Transverse colon (tissue), 3 donors: Measurements from ENCODE around the gene DSCAM.

ENCODE experiments used
- EP300 ChIP-seq: sonication (generic); formaldehyde crosslinking; IDR thresholded peaks from one replicate; pipeline ENCODE4 v1.6.1; 2017; ENCODE audit warnings: antibody characterized with exemption, low read depth
- POLR2A ChIP-seq: fragments of 450-650 bp; IDR thresholded peaks from one replicate; pipeline ENCODE4 v1.6.1; 2016; ENCODE audit warnings: antibody characterized with exemption, mild to moderate bottlenecking, moderate library complexity
- TF ChIP-seq, protein P1 (sequence below), 5 experiments: fragments of 200-600 bp in 3 of 5; fragments of 450-650 bp in 2 of 5; sonication (generic) in 3 of 5; IDR thresholded peaks; 1 replicate in 2 of 5; 2 replicates in 3 of 5; pipeline ENCODE4 v1.5.1; 2016 to 2017; ENCODE audit warnings: antibody characterized with exemption in 5 of 5, inconsistent platforms in 3 of 5, mild to moderate bottlenecking in 2 of 5, moderate library complexity in 1 of 5

DNA sequence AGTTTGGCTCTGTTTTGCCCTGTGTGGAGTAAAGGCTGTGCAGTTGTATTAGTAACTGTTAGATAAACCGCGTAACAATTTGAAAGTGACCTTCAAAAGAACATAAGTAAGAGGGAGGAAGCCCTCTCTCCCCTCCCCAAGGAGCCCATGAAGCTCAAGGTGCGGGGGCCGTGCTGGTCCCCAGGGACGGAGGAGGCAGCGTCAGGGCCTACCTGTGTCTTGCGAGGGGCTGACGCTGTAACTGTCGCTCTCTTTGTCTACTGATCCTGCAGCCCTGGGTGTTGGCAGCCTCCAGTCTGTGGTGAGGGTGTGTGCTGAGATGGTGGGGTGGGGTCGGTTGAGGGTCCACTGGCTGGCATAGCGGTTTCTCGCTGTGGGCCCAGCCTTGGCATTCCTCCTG is 803.1 kb downstream of the DSCAM start:
- TF ChIP-seq, protein P1, sequence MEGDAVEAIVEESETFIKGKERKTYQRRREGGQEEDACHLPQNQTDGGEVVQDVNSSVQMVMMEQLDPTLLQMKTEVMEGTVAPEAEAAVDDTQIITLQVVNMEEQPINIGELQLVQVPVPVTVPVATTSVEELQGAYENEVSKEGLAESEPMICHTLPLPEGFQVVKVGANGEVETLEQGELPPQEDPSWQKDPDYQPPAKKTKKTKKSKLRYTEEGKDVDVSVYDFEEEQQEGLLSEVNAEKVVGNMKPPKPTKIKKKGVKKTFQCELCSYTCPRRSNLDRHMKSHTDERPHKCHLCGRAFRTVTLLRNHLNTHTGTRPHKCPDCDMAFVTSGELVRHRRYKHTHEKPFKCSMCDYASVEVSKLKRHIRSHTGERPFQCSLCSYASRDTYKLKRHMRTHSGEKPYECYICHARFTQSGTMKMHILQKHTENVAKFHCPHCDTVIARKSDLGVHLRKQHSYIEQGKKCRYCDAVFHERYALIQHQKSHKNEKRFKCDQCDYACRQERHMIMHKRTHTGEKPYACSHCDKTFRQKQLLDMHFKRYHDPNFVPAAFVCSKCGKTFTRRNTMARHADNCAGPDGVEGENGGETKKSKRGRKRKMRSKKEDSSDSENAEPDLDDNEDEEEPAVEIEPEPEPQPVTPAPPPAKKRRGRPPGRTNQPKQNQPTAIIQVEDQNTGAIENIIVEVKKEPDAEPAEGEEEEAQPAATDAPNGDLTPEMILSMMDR (IDR thresholded peaks at IDR 0.05), result no peak
- TF ChIP-seq POLR2A (no peak), EP300 (no peak)
